Measurements from ENCODE around the gene SOHLH1.

The SOHLH1 gene

GRCh38 chr9:135659252-135659651 lies 40.0 kb downstream of the SOHLH1 start:
- DNase-seq (ENCODE audit: low read depth) = no peak

- DNase-seq (ENCODE audit: low read depth) = no peak
Observed at GRCh38 chr9:135657416-135657815, 41.9 kb downstream of the SOHLH1 start.

GRCh38 chr9:135655317-135655716 lies 44.0 kb downstream of the SOHLH1 start:
- DNase-seq (ENCODE audit: low read depth) = no peak

GRCh38 chr9:135650408-135650807 lies 48.9 kb downstream of the SOHLH1 start:
- no peak for DNase-seq (ENCODE audit: low read depth)

DNA sequence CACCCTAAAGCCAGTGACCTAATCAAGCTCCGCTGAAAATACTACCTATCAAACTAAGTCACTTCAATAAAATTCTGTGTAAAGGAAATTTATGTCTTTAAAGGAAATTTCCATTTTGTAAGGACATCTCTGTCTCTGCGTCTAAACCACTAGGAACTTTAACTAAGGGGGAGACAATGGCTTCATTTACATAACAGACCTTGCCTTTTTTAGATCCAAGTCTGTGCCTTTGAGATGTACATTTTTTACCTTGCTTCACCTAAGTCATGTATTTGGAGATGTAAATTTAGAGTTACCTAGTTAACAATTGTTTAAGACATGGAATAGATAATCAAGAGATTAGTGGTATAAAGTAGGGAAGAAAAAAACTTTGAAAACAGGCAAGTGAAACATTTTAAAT lies 49.8 kb downstream of the SOHLH1 start:
- DNase-seq (ENCODE audit: low read depth) = no peak

DNA sequence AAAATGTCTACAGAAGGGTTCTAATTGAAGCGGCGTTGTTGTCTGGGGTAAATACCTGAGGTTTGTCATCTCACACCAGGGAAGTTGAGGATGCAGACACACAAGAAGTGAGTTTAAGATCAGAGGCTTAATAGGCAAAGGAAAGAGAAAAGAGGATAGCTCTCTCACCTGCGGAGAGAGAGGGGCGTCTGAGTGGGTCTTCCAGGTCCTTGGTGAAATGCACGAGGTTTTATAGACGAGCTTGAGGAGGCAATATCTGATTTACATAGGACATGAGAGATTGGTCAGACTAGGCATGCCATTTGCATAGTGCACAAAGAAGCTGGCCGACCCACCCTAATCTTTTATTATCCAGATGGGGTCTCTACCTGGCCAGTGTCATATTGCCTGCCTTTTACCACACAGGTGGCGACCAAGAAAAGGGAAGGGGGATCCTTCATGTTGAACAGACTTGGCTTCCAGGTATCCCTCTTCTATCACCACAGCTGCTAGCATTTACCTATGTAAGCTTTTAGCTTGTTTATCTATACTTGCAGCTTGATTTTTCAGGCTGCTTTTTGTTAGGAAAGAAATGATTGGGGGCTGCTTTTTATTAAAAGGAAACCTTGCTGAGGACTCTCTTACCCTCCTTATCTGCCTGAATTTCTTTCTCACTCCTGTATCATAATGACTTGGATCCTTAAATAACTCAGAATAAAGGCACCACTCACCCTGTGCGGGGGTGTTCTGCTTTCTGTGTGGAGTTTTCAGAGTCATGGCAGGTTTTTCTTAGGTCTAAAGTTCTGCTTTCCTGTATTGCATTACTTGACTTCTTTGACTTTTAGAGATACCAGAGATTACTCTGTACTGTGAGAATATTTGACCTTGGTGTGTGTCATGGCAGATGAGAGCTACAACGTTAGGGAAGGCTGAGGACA lies 50.5 kb downstream of the SOHLH1 start:
- no peak for DNase-seq (ENCODE audit: low read depth)

DNA sequence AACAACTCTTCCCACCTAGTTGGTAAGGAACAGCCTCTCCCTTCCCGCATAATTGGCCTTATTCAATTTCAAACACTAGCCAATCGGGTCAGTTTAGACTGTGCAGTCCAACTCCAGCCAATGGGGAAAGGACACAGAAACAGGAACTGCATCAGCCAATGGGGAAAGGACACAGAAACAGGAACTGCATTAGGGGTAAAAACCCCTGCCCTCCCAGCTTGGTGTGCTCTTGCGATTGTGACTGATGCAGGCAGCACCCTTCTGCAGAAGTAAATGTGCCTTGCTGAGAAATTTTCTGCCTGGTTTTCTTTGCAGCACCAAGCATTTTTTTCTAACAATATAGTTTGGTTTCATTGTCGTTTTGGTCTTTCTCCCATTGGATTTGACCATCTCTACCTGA lies 51.4 kb downstream of the SOHLH1 start:
- no peak for DNase-seq (ENCODE audit: low read depth)

DNA sequence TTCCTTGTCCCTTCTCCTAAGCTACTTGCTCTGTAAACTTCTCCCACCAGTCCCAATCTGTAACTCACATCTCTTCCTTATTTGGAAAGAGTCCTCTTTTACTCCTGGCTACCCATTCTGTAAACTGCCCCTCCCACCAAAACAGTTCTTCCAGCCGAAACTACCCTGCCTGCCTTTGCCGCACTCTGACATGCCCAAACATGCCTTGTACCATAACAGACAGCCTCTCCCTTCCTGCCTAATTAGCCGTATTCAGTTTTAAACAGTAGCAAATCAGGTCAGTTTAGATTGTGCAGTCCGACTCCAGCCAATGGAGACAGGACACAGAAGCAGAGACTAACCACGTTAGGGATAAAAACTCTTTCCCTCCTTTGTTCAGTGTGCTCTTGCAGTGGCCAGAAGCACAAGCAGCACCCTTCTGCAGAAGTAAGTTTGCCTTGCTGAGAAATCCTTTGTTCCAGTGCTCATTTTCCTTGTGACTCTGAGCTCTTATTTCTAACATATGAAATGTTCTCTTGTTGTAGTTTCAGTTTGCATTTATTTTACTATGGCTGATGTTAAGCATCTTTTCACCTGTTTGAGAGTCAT lies 54.6 kb downstream of the SOHLH1 start:
- no peak for DNase-seq (ENCODE audit: low read depth)

Data from activated gamma-delta T cell treated with anti-CD3 and anti-CD28 coated beads, Interleukin-2, amount 50 U/mL, for 16 hours (primary cell).